Fibroblast of mammary gland (primary cell): ENCODE measurements around the gene VGLL3.

Source experiments
- DNase-seq: peaks from one replicate; pipeline ENCODE4 v3.0.0-alpha.2; 2010; ENCODE audit warnings: low read depth
- H3K4me3 ChIP-seq: 2 replicates; pipeline ENCODE4 v1.5.1; 2011; ENCODE audit warnings: low read depth, mild to moderate bottlenecking, low read length, moderate library complexity; ENCODE audit not compliant: control insufficient read depth
- TF ChIP-seq, protein P1 (sequence below): conservative IDR thresholded peaks from 2 replicates; pipeline ENCODE4 v1.5.1; 2011; ENCODE audit warnings: low read depth, low read length, inconsistent platforms; ENCODE audit not compliant: control insufficient read depth, insufficient read depth

VGLL3 gene

DNA sequence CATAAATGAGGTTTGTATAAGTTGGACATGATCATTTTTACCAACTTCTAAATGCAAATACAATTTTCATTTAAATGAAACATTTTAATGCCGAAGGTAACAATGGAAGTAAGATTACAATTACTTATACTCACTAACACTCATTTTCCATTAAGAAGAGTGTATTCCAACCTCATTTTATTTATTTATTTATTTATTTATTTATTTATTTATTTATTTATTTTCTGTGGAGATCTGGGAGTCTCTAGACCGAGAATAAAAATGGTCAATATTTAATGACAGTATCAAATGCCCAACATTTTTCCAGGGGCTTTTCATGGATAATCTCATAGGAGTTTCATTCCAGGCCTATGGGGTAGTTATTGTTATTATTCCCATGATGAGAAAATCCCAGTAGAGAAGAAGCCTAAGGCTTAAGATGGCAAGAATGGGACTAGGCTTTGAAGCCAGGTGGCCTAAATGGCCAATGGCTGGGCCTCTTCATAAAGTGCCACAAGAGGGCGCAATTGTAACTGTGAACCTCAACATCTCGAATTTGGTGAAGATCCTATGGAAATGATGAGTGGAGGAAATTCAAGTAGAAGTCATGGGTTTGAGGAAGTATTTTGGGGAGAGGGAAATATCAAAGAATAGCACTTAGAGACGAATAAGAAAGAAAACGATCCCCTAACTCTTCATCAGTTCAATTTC lies 21.3 kb downstream of the VGLL3 start:
- peak; percentile 74 for DNase-seq
- H3K4me3 ChIP-seq = no peak overlapping the region
- TF ChIP-seq, protein P1, sequence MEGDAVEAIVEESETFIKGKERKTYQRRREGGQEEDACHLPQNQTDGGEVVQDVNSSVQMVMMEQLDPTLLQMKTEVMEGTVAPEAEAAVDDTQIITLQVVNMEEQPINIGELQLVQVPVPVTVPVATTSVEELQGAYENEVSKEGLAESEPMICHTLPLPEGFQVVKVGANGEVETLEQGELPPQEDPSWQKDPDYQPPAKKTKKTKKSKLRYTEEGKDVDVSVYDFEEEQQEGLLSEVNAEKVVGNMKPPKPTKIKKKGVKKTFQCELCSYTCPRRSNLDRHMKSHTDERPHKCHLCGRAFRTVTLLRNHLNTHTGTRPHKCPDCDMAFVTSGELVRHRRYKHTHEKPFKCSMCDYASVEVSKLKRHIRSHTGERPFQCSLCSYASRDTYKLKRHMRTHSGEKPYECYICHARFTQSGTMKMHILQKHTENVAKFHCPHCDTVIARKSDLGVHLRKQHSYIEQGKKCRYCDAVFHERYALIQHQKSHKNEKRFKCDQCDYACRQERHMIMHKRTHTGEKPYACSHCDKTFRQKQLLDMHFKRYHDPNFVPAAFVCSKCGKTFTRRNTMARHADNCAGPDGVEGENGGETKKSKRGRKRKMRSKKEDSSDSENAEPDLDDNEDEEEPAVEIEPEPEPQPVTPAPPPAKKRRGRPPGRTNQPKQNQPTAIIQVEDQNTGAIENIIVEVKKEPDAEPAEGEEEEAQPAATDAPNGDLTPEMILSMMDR = peak; percentile 84

- H3K4me3 ChIP-seq = no peak overlapping the region
- no peak for DNase-seq
- TF ChIP-seq, protein P1 = no peak
Observed at GRCh38 chr3:86968244-86968932, 22.6 kb downstream of the VGLL3 start.

DNA sequence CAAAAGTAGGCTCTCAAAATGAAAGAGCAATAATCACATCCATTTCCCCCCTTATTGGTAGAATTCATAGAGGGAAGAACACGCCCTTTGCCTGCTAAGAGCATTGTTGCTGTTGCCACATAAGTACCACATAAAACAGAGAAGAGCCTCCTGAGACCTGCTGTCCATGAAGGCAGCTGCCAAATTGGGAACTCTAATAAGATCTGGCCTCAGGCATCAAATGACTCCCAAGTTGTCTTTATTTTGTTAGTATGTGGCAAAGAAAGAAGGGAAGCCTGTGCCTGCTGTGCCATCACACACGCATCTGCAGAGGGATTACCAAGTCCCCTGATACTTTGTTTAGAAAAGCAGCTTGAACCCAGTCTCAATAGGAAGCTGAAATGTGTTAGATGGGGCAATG lies 23.9 kb downstream of the VGLL3 start:
- TF ChIP-seq, protein P1 = no peak
- no peak for DNase-seq
- no peak overlapping the region for H3K4me3 ChIP-seq

DNA sequence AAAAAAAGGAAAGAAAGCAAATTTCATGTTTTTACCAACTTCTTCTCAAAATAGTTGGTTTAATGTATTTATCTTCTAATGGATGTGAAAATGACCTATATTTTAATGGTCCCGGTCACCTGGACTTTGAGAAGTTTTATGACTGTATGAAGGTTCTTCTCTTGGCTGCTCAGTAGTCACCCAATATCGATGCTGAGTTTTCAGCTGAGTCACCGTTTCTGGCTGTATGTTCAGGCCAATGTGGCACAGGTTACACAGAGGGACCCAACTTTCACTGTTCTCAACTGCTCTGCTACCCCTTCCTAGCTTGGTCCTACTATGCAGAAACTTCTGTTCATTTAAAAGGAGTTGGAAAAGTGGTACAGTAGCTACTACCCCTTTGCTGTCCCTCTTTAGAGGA lies 25.8 kb downstream of the VGLL3 start:
- TF ChIP-seq, protein P1 = no peak
- H3K4me3 ChIP-seq = no peak overlapping the region
- no peak for DNase-seq

DNA sequence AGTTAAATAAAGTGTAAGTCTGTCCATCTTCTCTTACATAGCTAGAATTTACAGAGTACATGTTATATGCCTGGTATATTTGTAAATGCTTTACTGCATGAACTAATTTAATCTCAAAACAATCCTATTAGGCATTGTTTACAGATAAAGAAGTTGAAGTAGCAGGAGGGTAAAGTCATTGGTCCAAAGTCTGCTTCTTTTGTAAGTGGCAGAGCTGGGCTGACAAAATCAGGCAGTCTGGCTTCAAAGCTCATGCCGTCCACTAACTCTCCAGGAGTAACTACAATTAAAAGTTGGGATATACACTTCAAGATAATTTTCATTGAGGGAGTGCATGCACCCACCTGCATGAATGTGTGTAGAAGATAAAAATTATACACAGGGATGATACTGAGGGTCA lies 27.3 kb downstream of the VGLL3 start:
- no peak overlapping the region for H3K4me3 ChIP-seq
- DNase-seq = no peak
- TF ChIP-seq, protein P1 = no peak

GRCh38 chr3:86961297-86961696 lies 29.7 kb downstream of the VGLL3 start:
- H3K4me3 ChIP-seq = no peak overlapping the region
- TF ChIP-seq, protein P1 = no peak
- no peak for DNase-seq
